Breast epithelium (tissue), 4 donors: ENCODE data around the gene HLA-DQA2. TPM values are rescaled to one million over a fixed set of nuclear protein-coding genes. Genes with fewer than 3 reads are reported as not detected.

Source experiments
- DNase-seq, 2 donors: peaks; one replicate each; pipeline ENCODE4 v3.0.0-alpha.2; 2019; ENCODE audit warnings: low spot score in 2 of 2
- H3K27ac ChIP-seq, 2 donors: fragments of 200-600 bp; sonication (generic) in 1 of 2; one replicate each; pipeline ENCODE4 v1.5.1; 2016 to 2019; ENCODE audit warnings: mild to moderate bottlenecking in 1 of 2
- H3K27me3 ChIP-seq, 2 donors: fragments of 200-600 bp; sonication (generic) in 1 of 2; one replicate each; pipeline versions ENCODE4 v1.5.1 to v1.6.0; 2017 to 2019; ENCODE audit warnings: control low read depth in 1 of 2, mild to moderate bottlenecking in 1 of 2
- H3K36me3 ChIP-seq: fragments of 200-600 bp; one replicate; pipeline ENCODE4 v1.5.1; 2019
- H3K4me1 ChIP-seq, 2 donors: fragments of 200-600 bp; sonication (generic); one replicate each; pipeline ENCODE4 v1.5.1; 2016 to 2019; ENCODE audit warnings: control low read depth in 1 of 2
- H3K4me3 ChIP-seq, 3 donors: fragments of 200-600 bp; sonication (generic); 1 replicate in 2 of 3; 2 replicates in 1 of 3; pipeline ENCODE4 v1.5.1; 2016 to 2019; ENCODE audit warnings: mild to moderate bottlenecking in 3 of 3, moderate library complexity in 2 of 3
- H3K9me3 ChIP-seq, 2 donors: fragments of 200-600 bp; sonication (generic) in 1 of 2; one replicate each; pipeline ENCODE4 v1.5.1; 2016 to 2019; ENCODE audit warnings: control low read depth in 1 of 2
- CTCF ChIP-seq, 3 donors: fragments of 450-650 bp; IDR thresholded peaks; one replicate each; pipeline ENCODE4 v1.5.1; 2016 to 2017; ENCODE audit warnings: antibody characterized with exemption in 3 of 3, mild to moderate bottlenecking in 3 of 3, moderate library complexity in 3 of 3
- POLR2A ChIP-seq: fragments of 450-650 bp; IDR thresholded peaks from one replicate; pipeline ENCODE4 v1.6.1; 2016; ENCODE audit warnings: antibody characterized with exemption, mild to moderate bottlenecking, moderate library complexity
- POLR2AphosphoS5 ChIP-seq, 3 donors: sonication (generic); formaldehyde crosslinking; IDR thresholded peaks; one replicate each; pipeline ENCODE4 v1.6.1; 2017; ENCODE audit warnings: antibody characterized with exemption in 3 of 3
- intact Hi-C: fragments of 100-400 bp; cut with DNase I; formaldehyde crosslinking; loops from one replicate; pipeline ENCODE4 v1.15.1; 2023; ENCODE audit warnings: low total_unique reads
- total RNA-seq, 3 donors: library from RNA; depleted of rRNA; stranded (reverse); fragments of >200 nt; gene quantifications; one replicate each; pipeline ENCODE4 v1.1.0, GENCODE V29; 2016

Gene HLA-DQA2
- total RNA-seq, 3 donors from 2014 or later, result 0.48 to 2.0 (median 2.0) TPM

DNA sequence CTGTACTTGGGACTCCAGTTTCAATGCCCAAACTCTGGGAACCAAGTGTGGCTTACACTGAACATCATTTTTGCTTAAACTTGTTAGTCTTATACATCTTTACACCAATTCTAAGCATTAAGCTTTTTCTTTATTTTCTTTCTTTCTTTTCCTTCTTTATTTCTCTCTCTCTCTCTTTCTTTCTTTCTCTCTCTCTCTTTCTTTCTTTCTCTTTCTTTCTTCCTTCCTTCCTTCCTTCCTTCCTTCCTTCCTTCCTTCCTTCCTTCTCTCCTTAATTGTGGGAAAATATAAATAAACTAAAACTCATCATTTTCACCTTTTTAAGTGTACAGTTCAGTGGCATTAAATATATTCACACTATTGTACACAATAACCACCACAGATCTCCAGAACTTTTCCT is 31.6 kb upstream of the HLA-DQA2 start:
- H3K36me3 ChIP-seq, result no peaks in the 10 kb centered on the region
- no peak overlapping the region for H3K4me3 ChIP-seq
- no peaks in the 10 kb centered on the region for H3K9me3 ChIP-seq
- TF ChIP-seq POLR2A (no peak), CTCF (IDR thresholded peaks at IDR 0.05) (no peak), POLR2AphosphoS5 (IDR thresholded peaks at IDR 0.05) (no peak)
- H3K27ac ChIP-seq, result no peak overlapping the region
- H3K27me3 ChIP-seq, result no peaks in the 10 kb centered on the region
- H3K4me1 ChIP-seq, result no peaks in the 10 kb centered on the region
- intact Hi-C loops, result loop anchor here (10.0 kb wide), 1 partner anchor 85 kb away; no protein-coding TSS in a partner anchor
- no peak for DNase-seq

DNA sequence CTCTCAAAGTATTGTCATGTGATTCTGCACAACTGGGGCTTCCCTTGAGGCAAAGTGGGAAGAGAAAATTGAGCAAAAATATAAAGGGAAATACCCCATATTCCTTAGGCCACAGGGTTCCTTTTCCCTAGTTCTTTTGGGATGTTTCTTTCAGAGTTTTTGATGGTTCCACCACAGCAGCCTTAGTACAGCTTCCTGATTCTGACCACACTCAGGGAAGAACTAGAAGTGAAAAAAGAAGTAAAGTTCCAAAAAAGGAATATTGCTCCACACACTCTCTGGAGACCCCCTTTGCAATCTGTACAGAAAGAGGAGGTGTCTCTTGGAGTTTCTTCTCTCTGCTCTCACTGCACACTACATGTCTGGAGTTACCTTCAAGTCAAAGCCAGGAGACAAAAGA is 27.9 kb upstream of the HLA-DQA2 start:
- intact Hi-C loops, result no loop called here
- TF ChIP-seq POLR2AphosphoS5 (IDR thresholded peaks at IDR 0.05) (no peak), CTCF (IDR thresholded peaks at IDR 0.05) (no peak), POLR2A (no peak)

GRCh38 chr6:32716396-32716795 is 24.8 kb upstream of the HLA-DQA2 start:
- H3K36me3 ChIP-seq, result no peaks in the 10 kb centered on the region
- H3K4me3 ChIP-seq, result no peak overlapping the region
- no peak for TF ChIP-seq POLR2A
- TF ChIP-seq POLR2AphosphoS5 (IDR thresholded peaks at IDR 0.05), result no peak
- no peak for TF ChIP-seq CTCF (IDR thresholded peaks at IDR 0.05)
- intact Hi-C loops, result no loop called here
- H3K9me3 ChIP-seq, result no peaks in the 10 kb centered on the region
- no peaks in the 10 kb centered on the region for H3K27me3 ChIP-seq
- DNase-seq, result no peak
- H3K27ac ChIP-seq, result no peak overlapping the region
- H3K4me1 ChIP-seq, result no peaks in the 10 kb centered on the region

More for the DNA sequence above, 27.9 kb upstream of the HLA-DQA2 start:
- H3K27me3 ChIP-seq, result no peaks in the 10 kb centered on the region
- no peaks in the 10 kb centered on the region for H3K9me3 ChIP-seq
- H3K27ac ChIP-seq, result no peak overlapping the region
- H3K4me3 ChIP-seq, result no peak overlapping the region
- no peak for DNase-seq
- H3K4me1 ChIP-seq, result no peaks in the 10 kb centered on the region
- no peaks in the 10 kb centered on the region for H3K36me3 ChIP-seq

GRCh38 chr6:32718879-32719278 is 22.3 kb upstream of the HLA-DQA2 start:
- no peak overlapping the region for H3K4me3 ChIP-seq
- intact Hi-C loops, result no loop called here
- TF ChIP-seq POLR2A (no peak), POLR2AphosphoS5 (IDR thresholded peaks at IDR 0.05) (no peak), CTCF (IDR thresholded peaks at IDR 0.05) (no peak)

DNA sequence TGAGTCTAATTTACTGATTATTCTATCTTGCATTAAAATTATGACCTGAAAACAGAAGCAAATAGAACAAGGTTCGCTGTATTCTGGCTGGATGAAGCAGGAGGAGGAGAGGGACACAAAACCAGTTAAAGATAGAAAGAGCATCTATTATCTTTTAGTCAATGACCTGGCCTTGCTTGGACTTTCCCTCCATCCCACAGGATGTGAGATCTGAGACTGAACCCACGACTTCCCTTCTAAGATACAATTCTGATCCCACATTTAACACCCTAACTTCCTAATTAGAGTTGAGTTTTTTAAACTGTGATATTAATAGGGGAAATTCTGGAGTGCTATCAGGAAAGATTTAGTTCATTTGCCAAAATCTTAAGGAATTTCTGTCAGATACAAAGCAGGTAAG is 3.1 kb upstream of the HLA-DQA2 start:
- H3K4me3 ChIP-seq, result no peak overlapping the region
- intact Hi-C loops, result loop anchor here (5.0 kb wide), 1 partner anchor 334 kb away; the partner anchor contains the start of gene HLA-DPA1
- H3K9me3 ChIP-seq, result no peaks in the 10 kb centered on the region
- TF ChIP-seq POLR2AphosphoS5 (IDR thresholded peaks at IDR 0.05) (no peak), CTCF (IDR thresholded peaks at IDR 0.05) (no peak), POLR2A (no peak)
- no peaks in the 10 kb centered on the region for H3K4me1 ChIP-seq
- H3K27ac ChIP-seq, result no peak overlapping the region
- H3K27me3 ChIP-seq, result no peaks in the 10 kb centered on the region
- no peaks in the 10 kb centered on the region for H3K36me3 ChIP-seq
- DNase-seq, result no peak

More at GRCh38 chr6:32718879-32719278, 22.3 kb upstream of the HLA-DQA2 start:
- no peaks in the 10 kb centered on the region for H3K27me3 ChIP-seq
- H3K9me3 ChIP-seq, result no peaks in the 10 kb centered on the region
- no peaks in the 10 kb centered on the region for H3K4me1 ChIP-seq
- H3K36me3 ChIP-seq, result no peaks in the 10 kb centered on the region
- no peak overlapping the region for H3K27ac ChIP-seq
- DNase-seq, result no peak
